ENCODE data around the gene OSGIN1. TPM values are rescaled to one million over a fixed set of nuclear protein-coding genes. Genes with fewer than 3 reads are reported as not detected.

The OSGIN1 gene
- total RNA-seq, 1 experiment from 2014 or later, result 6.4 TPM

GRCh38 chr16:83992624-83993023 is 39.6 kb downstream of the OSGIN1 start:
- Histone ChIP-seq H3K27me3 (replicated peaks) (peaks cover 29% of the 10 kb centered on the region), H3K4me1 (replicated peaks) (no peaks in the 10 kb centered on the region), H3K36me3 (no peaks in the 10 kb centered on the region), H3K27ac (no peak overlapping the region), H3K4me3 (no peak overlapping the region), H3K9me3 (replicated peaks) (no peaks in the 10 kb centered on the region)
- no peak for DNase-seq (ENCODE audit: low read depth in 1 of 2, low spot score in 2 of 2)

GRCh38 chr16:83994087-83994486 is 41.0 kb downstream of the OSGIN1 start:
- Histone ChIP-seq H3K27ac (no peak overlapping the region), H3K4me1 (replicated peaks) (no peaks in the 10 kb centered on the region), H3K9me3 (replicated peaks) (no peaks in the 10 kb centered on the region), H3K27me3 (replicated peaks) (peaks cover 14% of the 10 kb centered on the region), H3K36me3 (no peaks in the 10 kb centered on the region), H3K4me3 (no peak overlapping the region)
- DNase-seq (ENCODE audit: low read depth in 1 of 2, low spot score in 2 of 2), result no peak

- DNase-seq (ENCODE audit: low read depth in 1 of 2, low spot score in 2 of 2), result no peak
- no peaks in the 10 kb centered on the region for H3K36me3 ChIP-seq
- no peaks in the 10 kb centered on the region for H3K4me1 ChIP-seq (replicated peaks)
- peaks cover 8% of the 10 kb centered on the region; the same call in 1 of the 2 replicates for H3K27me3 ChIP-seq (replicated peaks)
- no peaks in the 10 kb centered on the region for H3K9me3 ChIP-seq (replicated peaks)
- H3K27ac ChIP-seq, result no peak overlapping the region
- no peak overlapping the region for H3K4me3 ChIP-seq
Measured at GRCh38 chr16:83994703-83995102, 41.7 kb downstream of the OSGIN1 start.

- Histone ChIP-seq H3K27ac (no peak overlapping the region), H3K9me3 (replicated peaks) (no peaks in the 10 kb centered on the region), H3K4me3 (no peak overlapping the region), H3K27me3 (replicated peaks) (peaks cover 3% of the 10 kb centered on the region; the same call in 1 of the 2 replicates), H3K4me1 (replicated peaks) (no peaks in the 10 kb centered on the region), H3K36me3 (no peaks in the 10 kb centered on the region)
- no peak for DNase-seq (ENCODE audit: low read depth in 1 of 2, low spot score in 2 of 2)
Measured at GRCh38 chr16:83995754-83996153, 42.7 kb downstream of the OSGIN1 start.

DNA sequence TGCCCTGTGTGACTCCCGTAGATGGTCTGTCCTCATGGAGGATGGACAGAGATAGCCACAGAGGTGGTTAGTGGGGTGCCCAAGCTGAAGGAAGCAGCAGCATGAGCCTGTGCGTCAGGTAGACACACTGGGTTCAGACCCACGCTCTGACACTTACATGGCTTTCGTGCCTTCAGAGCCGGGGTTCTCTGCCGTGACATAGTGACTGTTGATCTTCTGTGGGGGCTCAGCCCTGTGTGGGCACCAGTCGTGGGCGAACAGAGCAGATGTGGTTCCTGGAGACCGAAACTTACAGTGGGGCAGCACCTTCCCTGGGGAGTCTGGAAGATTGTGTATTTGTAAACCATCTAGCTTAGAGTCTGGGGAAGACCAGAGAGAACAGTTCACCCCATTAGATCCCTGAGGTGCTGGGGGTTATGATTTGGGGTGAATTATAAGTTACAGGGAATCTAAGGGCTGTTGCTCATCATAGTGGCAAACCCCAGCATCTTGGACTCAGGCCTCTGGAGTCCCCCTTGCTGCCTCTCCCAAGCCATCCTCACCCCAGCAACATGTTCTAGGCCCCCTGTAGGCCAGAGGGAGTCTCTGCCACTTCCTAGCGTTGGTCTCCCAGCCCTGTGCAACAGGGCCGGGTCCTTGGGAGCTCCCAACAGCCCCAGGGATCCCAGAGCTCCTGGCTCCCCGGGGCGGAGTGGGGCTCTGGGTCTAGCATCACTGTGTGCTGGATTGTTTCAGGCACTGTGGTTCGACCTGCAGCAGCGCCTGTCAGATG is 43.6 kb downstream of the OSGIN1 start:
- no peaks in the 10 kb centered on the region for H3K9me3 ChIP-seq (replicated peaks)
- no peak overlapping the region for H3K4me3 ChIP-seq
- no peak for DNase-seq (ENCODE audit: low read depth in 1 of 2, low spot score in 2 of 2)
- no peaks in the 10 kb centered on the region for H3K4me1 ChIP-seq (replicated peaks)
- H3K27ac ChIP-seq, result no peak overlapping the region
- H3K36me3 ChIP-seq, result no peaks in the 10 kb centered on the region
- H3K27me3 ChIP-seq (replicated peaks), result no peaks in the 10 kb centered on the region

DNA sequence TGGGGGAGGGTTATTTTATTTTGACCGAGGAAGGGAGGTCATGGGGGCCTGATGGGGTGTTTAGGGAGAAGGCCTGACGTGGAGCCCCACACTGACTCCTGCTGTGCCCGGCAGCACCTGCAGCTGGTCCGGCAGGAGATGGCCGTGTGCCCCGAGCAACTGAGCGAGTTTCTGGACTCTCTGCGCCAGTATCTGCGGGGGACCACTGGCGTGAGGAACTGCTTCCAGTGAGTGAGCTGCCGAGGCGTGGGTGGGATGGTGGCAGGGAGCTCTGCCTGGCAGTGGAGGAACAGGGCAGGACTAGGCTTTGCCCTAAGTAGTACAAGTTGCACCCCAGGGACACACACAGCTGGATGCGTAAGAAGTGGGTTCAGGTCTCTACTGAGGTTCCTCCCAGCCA is 45.1 kb downstream of the OSGIN1 start:
- Histone ChIP-seq H3K4me3 (no peak overlapping the region), H3K27me3 (replicated peaks) (no peaks in the 10 kb centered on the region; the same call in 1 of the 2 replicates), H3K4me1 (replicated peaks) (no peaks in the 10 kb centered on the region), H3K27ac (no peak overlapping the region), H3K36me3 (no peaks in the 10 kb centered on the region), H3K9me3 (replicated peaks) (no peaks in the 10 kb centered on the region)
- no peak for DNase-seq (ENCODE audit: low read depth in 1 of 2, low spot score in 2 of 2)

- Histone ChIP-seq H3K9me3 (replicated peaks) (no peaks in the 10 kb centered on the region), H3K4me3 (no peak overlapping the region), H3K4me1 (replicated peaks) (no peaks in the 10 kb centered on the region), H3K27ac (no peak overlapping the region), H3K36me3 (no peaks in the 10 kb centered on the region), H3K27me3 (replicated peaks) (peaks cover 5% of the 10 kb centered on the region)
- no peak for DNase-seq (ENCODE audit: low read depth in 1 of 2, low spot score in 2 of 2)
Measured at GRCh38 chr16:84000989-84001642, 48.1 kb downstream of the OSGIN1 start.

DNA sequence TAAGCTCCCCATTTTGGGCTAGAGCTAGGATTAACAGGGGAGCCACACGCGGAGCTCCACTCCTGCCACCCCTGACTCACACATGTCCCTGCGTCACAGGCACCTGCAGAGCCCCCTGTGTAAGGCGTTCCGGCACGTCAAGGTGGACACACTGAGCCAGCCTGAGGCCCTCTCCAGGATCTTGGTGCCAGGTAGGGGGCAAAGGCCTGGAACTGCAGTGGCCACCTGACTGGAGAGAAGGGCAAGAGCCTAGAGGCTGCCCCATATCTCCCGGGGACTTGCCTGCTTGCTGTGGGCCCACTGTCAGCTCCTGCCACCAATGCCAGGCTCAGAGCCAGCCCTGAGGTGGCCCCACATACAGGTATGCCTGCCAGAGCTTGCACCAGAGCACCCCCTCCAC is 48.7 kb downstream of the OSGIN1 start:
- H3K9me3 ChIP-seq (replicated peaks), result no peaks in the 10 kb centered on the region; the same call in 1 of the 2 replicates
- H3K27ac ChIP-seq, result no peak overlapping the region
- H3K4me3 ChIP-seq, result no peak overlapping the region
- H3K36me3 ChIP-seq, result no peaks in the 10 kb centered on the region
- peaks cover 9% of the 10 kb centered on the region for H3K27me3 ChIP-seq (replicated peaks)
- no peaks in the 10 kb centered on the region for H3K4me1 ChIP-seq (replicated peaks)
- no peak for DNase-seq (ENCODE audit: low read depth in 1 of 2, low spot score in 2 of 2)

DNA sequence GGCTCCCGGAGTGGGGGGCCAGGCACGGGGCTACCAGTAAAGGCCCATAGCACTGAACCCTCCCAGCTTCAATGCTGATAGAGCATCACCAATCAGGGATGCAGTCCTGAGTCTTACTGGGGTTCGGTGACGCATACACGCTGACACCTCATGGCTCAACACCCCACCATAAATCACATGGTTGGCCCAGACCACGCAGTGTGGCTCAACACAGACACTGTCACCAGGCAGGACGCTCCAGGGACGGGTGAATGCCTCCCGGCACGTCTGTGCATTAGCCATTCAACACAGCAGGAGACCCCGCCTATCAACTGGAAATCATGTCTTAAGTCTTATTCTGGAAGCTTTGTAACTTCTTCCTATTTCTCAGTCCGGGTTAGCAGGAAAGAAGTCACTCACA is 50.0 kb downstream of the OSGIN1 start:
- H3K9me3 ChIP-seq (replicated peaks), result no peaks in the 10 kb centered on the region; the same call in 1 of the 2 replicates
- H3K27me3 ChIP-seq (replicated peaks), result peaks cover 9% of the 10 kb centered on the region
- no peak overlapping the region for H3K27ac ChIP-seq
- no peaks in the 10 kb centered on the region for H3K36me3 ChIP-seq
- no peak overlapping the region for H3K4me3 ChIP-seq
- no peak for DNase-seq (ENCODE audit: low read depth in 1 of 2, low spot score in 2 of 2)
- H3K4me1 ChIP-seq (replicated peaks), result no peaks in the 10 kb centered on the region

DNA sequence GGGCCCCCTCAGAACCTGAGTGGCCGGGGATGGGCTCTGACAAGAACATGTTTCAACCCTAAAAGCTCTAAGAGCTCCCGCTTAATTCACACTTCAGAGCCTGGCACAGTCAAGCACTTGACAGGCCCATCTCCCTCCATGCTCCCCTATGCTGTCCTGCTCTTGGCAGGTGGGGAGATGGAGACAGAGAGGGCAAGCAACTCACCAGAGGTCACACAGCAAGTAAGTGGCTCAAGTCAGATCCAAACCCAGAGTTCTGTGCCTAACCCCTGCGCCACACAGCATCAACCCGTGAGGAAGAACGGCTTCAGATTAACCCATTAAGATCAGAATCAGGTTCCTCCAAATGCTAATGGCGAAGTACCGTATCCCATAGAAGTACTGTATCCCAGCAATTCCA is 51.4 kb downstream of the OSGIN1 start:
- Histone ChIP-seq H3K9me3 (replicated peaks) (no peaks in the 10 kb centered on the region; the same call in 1 of the 2 replicates), H3K36me3 (no peaks in the 10 kb centered on the region), H3K4me3 (no peak overlapping the region), H3K27me3 (replicated peaks) (peaks cover 9% of the 10 kb centered on the region), H3K27ac (no peak overlapping the region), H3K4me1 (replicated peaks) (no peaks in the 10 kb centered on the region)
- no peak for DNase-seq (ENCODE audit: low read depth in 1 of 2, low spot score in 2 of 2)

GRCh38 chr16:84005391-84005790 is 52.4 kb downstream of the OSGIN1 start:
- H3K27ac ChIP-seq, result no peak overlapping the region
- H3K4me1 ChIP-seq (replicated peaks), result no peaks in the 10 kb centered on the region
- no peak for DNase-seq (ENCODE audit: low read depth in 1 of 2, low spot score in 2 of 2)
- no peak overlapping the region for H3K4me3 ChIP-seq
- peaks cover 9% of the 10 kb centered on the region for H3K27me3 ChIP-seq (replicated peaks)
- no peaks in the 10 kb centered on the region for H3K36me3 ChIP-seq
- no peaks in the 10 kb centered on the region; the same call in 1 of the 2 replicates for H3K9me3 ChIP-seq (replicated peaks)

GRCh38 chr16:84007520-84007919 is 54.5 kb downstream of the OSGIN1 start:
- no peaks in the 10 kb centered on the region for H3K4me1 ChIP-seq (replicated peaks)
- H3K27me3 ChIP-seq (replicated peaks), result peaks cover 9% of the 10 kb centered on the region
- no peak overlapping the region for H3K27ac ChIP-seq
- no peaks in the 10 kb centered on the region for H3K36me3 ChIP-seq
- no peaks in the 10 kb centered on the region; the same call in 1 of the 2 replicates for H3K9me3 ChIP-seq (replicated peaks)
- DNase-seq (ENCODE audit: low read depth in 1 of 2, low spot score in 2 of 2), result no peak
- H3K4me3 ChIP-seq, result no peak overlapping the region

GRCh38 chr16:84007965-84008364 is 54.9 kb downstream of the OSGIN1 start:
- Histone ChIP-seq H3K4me3 (no peak overlapping the region), H3K27me3 (replicated peaks) (peaks cover 9% of the 10 kb centered on the region), H3K36me3 (no peaks in the 10 kb centered on the region), H3K4me1 (replicated peaks) (no peaks in the 10 kb centered on the region), H3K9me3 (replicated peaks) (no peaks in the 10 kb centered on the region; the same call in 1 of the 2 replicates), H3K27ac (no peak overlapping the region)
- no peak for DNase-seq (ENCODE audit: low read depth in 1 of 2, low spot score in 2 of 2)

DNA sequence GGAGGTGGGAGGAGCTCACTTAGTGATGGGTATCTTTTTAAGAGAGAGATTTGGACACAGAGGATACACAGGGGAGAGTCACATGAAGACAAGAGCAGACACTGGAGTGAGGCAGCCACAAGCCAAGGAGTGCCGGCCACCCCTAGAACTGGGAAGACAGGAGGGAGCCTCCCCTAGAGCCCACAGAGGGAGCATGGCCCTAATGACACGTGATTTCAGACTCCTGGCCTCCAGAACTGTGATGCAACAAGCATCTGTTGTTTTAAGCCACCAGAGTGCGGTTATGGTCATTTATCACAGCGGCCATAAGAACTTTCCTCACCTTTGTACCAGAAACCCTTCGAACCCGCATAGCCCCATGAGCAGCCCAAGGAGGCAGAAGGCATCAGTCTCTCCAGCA is 56.2 kb downstream of the OSGIN1 start:
- Histone ChIP-seq H3K4me1 (replicated peaks) (no peaks in the 10 kb centered on the region), H3K4me3 (no peak overlapping the region), H3K36me3 (no peaks in the 10 kb centered on the region), H3K9me3 (replicated peaks) (no peaks in the 10 kb centered on the region; the same call in 1 of the 2 replicates), H3K27me3 (replicated peaks) (peaks cover 9% of the 10 kb centered on the region), H3K27ac (no peak overlapping the region)
- no peak for DNase-seq (ENCODE audit: low read depth in 1 of 2, low spot score in 2 of 2)

Measured in SJSA1 (cell line).